NCI-H2171 treated with DMSO at 0.1 percent for 48 hours (cell line): Measurements from ENCODE around the gene NFE2L2.
"Not testable (repeated sequence)": the region's sequence is repeated elsewhere in the genome, so short reads cannot be mapped to it uniquely, and the experiment has no call there.

Experiments used
- DNase-seq: peaks from one replicate; lab custom pipeline; 2025; lab: John Stamatoyannopoulos, UW

The NFE2L2 gene

GRCh38 chr2:177281400-177282180 lies 17.1 kb upstream of the NFE2L2 start:
- no peak for DNase-seq

- no peak for DNase-seq
These were observed 15.3 kb upstream of the NFE2L2 start for GRCh38 chr2:177279847-177280246.

- no peak for DNase-seq
These were observed 11.2 kb upstream of the NFE2L2 start for GRCh38 chr2:177275743-177276055.

GRCh38 chr2:177275040-177275742 lies 10.7 kb upstream of the NFE2L2 start:
- no peak for DNase-seq

DNA sequence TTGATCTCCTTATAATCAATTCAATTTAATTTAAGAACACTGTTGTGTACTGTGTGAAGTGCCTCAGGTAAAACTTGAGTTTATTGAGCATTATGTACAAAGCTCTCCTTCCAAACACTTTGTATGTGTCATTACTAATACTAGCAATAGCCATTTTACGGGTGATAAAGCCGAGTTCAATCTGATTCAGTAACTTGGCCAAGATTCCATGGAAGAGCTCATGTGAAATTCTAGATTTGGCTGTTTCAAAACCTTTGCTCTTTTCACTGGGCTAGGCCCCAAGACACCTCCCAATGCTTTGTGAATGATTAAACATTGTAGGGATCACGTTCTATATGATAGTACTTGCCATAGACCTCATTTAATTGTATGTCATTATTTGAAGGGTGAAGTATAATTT lies 8.9 kb upstream of the NFE2L2 start:
- DNase-seq: no peak

DNA sequence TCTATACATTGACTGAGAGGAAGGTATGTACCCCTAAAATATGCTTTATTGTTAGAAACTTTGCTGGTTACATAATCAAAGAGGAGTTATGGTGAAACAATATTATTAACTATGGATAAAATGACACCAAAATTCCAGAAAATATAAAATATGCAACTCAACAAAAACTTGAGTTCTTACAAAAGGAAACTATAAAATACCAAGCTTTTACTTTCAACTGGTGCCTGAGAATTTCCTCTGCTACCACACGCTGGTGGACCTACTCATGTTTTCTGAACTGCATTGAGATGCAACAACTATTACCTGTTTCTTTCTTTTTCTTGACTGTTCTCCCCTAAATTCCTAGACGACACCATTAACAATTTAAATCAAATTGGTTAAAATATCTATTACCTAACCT lies 8.2 kb upstream of the NFE2L2 start:
- DNase-seq: no peak

DNA sequence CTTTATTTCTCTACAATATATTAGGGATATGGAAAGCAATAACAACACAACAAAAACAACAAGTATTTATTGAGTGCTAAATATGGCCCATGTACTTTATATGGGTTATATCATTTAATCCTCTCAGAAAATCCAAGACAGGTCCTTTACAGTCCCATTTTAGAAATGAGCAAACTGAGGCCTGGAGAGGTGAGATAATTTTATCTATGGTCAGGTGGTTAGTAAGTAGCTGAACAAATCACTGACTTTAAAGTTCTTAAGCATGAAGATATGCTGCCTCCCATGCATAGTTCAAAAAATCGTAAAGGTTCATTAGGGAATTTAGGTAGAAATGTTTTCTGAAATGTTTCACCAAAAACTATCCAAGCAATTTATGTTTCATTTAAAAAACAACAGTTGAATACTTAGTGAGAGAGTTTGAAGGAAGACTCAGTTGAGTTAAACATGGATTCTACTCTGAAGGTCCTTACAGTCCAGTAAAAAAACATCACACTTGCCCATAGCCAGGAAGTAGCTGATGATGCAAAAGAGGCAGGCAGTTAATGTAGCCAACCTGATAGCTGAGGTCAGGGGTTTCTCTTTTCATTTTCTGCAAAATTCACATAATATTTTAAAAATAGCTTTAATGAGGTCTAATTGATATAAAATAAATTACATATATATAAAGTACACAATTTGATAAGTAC lies 7.6 kb upstream of the NFE2L2 start:
- DNase-seq: no peak

DNA sequence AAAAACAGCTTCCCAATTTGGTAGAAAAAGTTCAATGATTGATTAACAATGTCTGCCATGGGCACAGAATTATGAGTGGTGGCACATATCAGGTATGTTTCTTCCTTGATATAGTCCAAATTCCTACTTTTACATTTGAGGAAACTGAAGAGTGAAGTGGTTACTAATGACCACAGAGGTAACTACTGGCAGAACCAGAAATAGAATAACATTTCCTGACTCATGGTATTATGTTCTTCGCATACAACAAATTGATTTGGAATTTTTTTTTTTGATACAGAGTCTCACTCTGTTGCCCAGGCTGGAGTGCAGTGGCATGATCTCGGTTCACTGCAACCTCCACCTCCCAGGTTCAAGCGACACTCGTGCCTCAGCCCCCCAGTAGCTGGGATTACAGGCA lies 6.0 kb upstream of the NFE2L2 start:
- DNase-seq: no peak

- DNase-seq: no peak
These were observed 4.4 kb upstream of the NFE2L2 start for GRCh38 chr2:177268901-177269300.

DNA sequence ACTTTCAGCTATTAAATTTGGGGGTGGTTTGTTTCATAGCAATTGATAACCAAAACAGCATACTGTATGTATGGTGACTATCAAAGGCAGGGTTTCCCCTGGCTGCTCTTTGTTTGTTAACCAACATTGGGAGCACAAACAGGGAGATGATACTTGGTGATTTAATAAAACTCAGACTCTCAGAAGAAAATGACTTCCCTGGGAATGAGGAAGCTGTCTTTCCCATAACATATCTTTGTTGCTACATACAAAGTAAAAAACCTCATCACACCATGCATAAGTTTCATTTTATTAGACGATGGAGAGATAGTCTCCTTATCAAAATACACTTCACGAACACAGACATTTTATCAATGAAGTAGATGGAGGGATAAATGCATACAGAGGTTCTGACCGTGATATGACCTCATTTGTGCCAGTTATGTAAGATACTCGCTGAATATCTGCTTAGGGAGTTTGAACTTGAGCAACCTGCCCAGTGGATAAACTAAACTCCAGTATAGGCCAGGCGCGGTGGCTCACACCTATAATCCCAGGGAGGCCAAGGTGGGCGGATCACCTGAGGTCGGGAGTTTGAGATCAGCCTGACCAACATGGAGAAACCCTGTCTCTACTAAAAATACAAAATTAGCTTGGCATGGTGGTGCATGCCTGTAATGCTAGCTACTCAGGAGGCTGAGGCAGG lies 3.8 kb upstream of the NFE2L2 start:
- DNase-seq: no peak

DNA sequence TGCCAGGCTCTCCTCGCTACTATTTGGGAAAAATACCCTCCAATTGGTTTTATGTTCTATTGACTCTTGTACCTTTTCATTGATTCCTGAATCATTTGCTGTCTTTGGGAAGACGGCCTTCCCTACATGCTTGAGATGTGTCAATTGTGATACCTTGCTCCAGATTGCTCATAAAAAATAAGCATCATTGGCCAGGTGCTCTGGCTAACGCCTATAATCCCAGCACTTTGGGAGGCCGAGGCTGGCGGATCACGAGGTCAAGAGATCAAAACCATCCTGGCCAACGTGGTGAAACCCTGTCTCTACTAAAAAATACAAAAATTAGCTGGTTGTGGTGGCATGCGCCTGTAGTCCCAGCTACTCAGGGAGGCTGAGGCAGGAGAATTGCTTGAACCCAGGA lies 2.4 kb upstream of the NFE2L2 start:
- not testable (repeated sequence) for DNase-seq

DNA sequence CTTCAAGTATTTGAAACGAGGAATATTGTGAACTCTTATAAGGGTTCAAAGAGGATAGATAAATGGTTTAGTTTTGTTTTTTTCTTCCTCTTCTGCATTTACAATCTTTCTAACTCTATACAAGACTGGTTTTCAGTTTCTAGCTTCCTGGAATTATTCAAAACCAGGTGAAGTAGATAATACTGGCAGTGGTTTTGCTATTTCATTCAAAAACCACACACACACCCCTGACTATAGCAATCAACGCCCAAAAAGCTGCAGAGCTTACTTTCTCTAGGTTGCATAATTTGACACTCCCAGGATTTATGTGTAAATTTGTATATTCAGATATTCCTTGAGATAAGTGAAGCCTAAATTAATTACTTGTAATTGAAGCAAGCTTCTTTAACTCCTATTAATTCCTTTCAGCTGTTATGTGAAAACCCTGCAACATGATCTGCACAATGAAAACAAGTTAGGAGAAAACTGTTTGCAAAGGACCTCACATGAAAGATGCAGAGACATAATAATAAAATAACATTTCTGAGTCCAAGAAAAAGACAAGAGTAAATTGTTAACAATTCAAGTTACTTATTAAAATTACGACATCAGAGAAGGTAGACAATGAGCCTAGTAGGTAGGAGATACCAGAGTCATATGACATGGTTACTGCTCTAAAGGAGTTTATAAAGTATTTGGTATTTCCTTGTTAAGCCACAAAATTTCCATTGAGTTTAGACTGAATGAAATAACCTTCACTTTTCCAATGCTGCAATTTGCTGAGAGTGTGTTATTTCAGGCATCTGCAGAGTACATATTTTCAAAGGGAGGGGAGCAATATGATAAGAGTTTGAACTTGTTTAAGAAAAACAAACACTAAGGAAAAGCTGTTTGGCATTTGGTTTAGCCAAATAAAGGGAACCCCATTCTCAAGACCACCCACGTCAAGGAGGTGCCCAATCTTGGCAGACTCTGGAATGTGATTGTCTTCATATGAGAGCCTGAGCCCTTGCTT lies 1.6 kb upstream of the NFE2L2 start:
- DNase-seq: peak; percentile 44

- DNase-seq: no peak
These were observed 276 bp downstream of the NFE2L2 start for GRCh38 chr2:177264209-177264692.

DNA sequence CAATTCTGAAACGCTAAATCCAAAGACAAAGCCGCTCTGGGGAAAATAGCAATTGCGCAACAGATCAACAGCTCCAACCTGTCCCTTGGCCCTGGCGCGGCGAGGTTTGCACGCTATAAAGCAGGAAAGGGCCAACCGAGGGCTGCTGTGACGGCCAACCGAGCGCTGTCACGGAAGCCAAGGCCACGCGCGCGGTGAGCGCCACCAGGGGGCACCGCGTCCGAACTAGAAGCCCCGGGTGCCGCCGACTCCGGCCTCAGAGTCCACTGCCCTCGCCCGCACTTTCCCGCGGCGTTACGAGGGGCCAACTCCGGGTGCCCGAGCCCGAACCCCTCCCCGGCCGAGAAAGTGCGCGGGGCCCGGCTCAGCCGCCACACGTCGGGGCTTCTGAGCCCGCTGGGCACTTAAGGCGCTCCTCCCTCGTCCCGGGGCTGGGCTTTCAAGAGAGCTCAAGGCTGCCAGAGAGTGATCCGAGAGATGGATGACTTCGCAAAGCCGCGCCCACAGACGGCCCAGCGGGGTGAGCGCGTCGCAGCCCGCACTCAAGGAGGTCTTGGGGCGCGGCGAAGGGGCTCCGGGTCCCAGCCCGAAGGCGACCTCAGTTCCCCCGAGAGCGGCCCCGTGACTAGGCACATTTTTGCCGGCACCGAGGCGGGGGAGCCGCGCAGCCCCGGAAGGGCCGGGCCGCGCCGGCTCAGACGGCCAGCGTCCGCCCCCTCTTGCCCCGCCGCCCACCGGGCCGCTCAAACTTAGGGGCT lies 897 bp downstream of the NFE2L2 start:
- peak; percentile 93 for DNase-seq

- DNase-seq: no peak
These were observed 1.5 kb downstream of the NFE2L2 start for GRCh38 chr2:177262958-177263450.

DNA sequence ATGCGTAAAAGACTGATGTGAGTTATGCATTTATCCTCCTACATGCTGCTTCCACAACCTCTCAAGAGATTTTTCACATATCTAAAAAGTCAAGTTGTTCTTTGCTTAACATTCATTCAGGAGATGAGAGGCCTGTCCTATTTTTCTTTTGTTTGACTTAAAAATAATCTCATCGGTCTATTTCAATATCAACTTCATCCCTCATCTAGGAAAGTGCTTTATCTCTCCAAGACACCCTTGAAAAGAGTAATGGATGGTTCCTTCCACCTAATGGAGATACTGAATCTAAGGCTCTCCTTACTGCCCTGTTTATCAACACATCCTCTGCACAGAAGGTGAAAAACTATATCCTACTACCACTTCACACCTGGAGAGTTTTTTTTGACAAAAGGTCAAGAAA lies 2.4 kb downstream of the NFE2L2 start:
- peak; percentile 36 for DNase-seq

- DNase-seq: no peak
These were observed 3.1 kb downstream of the NFE2L2 start for GRCh38 chr2:177261116-177262060.

DNA sequence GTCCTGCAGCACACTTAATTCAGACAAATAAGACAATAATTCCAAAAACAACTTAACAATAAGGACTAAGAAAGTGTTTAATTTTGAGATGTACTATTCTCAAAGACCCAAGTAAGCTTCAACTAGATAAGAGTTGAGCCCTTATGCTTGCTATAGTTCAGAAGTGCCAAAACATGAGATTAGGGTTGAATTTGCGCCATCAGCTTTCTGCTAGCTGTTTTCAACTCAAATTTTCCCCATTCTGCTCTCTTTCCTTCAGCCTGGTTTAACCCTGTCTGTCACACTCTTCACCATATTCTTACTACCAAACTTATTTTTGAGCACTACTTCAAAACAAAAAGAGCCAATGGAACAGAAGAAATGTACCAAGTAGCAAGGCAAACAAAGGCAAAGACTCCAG lies 4.1 kb downstream of the NFE2L2 start:
- DNase-seq: no peak

DNA sequence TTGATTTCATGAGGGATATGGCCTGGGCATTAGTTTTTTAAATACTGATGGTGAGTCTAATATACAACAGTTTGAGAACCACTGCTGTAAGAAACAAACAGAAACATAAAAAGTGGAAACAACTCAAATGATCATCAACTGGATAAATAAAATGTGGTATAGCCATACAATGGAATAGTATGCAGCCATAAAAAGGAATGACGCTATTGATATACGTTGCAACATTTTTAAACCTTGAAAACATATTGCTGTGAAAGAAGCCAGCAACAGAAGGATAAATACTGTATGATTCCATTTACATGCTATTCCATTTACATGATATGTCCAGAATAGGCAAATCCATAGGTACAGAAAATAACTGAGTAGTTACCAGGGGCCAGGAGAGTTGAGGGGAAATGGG lies 6.5 kb downstream of the NFE2L2 start:
- DNase-seq: no peak
